ENCODE results near the gene HIVEP1.

Gene HIVEP1

GRCh38 chr6:12200015-12200564, 188.0 kb downstream of the HIVEP1 start:
- no peak for DNase-seq

- DNase-seq: no peak
Observed at GRCh38 chr6:12200761-12201160, 188.6 kb downstream of the HIVEP1 start.

- DNase-seq: no peak
Observed at GRCh38 chr6:12203001-12203400, 190.9 kb downstream of the HIVEP1 start.

GRCh38 chr6:12208190-12208589, 196.1 kb downstream of the HIVEP1 start:
- DNase-seq: no peak

- no peak for DNase-seq
Observed at GRCh38 chr6:12208673-12209072, 196.6 kb downstream of the HIVEP1 start.
